NCI-H187 treated with DMSO at 0.1 percent for 48 hours (cell line): ENCODE measurements around the gene GGCT.

Source experiments
- DNase-seq: peaks from one replicate; lab custom pipeline; 2025; lab: John Stamatoyannopoulos, UW

GGCT gene

DNA sequence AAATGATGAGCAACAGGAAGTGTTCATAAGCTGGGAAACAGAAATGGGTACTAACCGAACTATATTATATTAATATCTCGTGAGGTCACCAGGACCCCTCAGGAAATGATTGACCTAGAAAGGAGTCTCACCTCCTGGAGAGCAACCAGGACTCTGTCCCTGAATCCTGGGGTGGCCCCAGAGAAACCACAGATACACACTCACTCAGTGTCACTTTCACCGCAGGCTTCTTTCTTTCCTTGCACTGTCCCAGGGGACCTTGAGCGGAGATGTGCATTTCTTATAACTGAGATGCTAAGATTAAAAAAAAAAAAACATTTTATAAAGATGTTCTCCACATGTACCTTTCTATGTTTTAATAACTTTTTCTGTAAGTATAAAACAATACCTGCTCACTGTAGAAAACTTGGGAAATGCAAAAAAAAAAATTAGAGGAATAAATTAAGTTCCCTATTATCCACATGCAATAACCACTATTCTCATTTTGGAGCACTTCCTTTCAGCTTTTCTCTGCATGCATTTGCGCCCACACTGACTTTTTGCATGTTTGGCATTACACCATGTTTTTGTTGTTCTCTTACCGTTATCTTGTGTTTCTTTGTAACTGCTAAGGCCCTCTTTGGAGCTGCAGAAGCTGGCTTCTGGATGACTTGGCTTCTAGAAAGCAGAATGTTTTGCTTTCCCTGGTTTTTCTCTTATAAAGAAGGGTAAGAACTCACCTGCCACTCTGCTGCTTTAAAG is 41.1 kb downstream of the GGCT start:
- DNase-seq: no peak

DNA sequence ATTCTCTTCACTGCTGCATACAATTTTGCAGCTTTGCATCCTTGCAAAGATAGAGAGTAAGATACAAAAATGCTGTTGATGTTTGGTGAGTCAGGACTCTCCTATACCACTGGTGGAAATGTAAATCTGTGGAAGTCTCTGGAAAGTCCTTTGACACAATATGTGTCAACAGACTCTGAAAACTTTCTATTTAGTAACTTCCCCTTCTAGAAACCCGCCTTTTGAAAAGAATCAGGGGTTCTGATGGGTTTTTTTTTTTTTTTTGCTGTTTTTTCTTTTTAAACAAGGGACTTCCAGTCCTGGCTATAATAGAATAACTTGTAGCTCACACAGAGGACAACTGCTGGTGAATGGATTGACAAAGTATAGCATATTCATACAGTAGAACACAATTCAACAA is 42.5 kb downstream of the GGCT start:
- DNase-seq: no peak

DNA sequence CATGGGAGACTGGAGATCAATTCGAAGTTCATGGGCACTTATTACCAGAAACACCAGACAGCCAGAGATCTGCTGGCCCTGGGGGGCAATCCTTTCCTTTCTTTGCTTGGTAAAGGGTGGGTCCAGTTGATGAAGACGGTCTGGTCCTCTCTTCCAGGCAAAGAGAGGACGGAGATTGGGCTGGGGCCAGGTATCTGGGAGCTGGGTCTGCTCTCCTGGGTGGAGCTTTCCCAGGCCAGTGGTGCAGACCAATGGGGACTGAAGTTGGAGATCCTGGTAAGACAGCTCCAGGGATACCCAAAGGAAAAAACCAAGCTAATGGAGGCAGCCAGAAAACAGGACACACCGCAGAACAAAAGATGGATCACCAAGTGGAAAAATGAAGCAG is 44.4 kb downstream of the GGCT start:
- no peak for DNase-seq

DNA sequence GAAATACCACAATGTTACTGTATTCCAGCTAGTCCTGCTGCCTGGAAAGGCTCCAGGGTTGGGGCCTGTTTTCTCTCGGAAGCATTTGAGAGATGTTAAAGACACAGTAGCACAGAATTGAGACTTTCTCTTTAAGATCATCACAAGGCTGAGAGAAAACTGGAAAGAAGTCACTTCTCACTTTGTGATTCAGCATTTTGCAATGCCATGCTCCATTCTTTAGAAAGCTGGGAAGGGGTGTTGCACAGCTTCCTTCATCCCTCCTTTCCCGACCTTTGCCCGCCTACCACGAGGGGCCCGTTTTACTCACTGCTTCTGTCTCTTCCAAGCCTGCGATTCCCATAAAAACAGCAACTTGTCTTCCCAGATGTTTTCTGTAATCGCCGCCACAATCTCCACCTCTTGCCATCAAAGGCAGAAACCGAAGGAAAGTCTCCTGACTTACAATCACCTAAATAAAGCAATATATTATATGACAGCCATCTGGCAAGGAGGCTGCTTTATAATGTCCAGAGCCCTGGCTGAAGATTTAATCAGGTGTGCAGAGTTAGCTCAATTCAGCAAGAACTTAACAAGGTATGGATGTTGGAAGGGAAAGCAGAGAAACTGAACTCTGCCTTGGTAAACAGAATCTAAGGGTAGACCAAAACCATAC is 44.9 kb downstream of the GGCT start:
- DNase-seq: no peak

DNA sequence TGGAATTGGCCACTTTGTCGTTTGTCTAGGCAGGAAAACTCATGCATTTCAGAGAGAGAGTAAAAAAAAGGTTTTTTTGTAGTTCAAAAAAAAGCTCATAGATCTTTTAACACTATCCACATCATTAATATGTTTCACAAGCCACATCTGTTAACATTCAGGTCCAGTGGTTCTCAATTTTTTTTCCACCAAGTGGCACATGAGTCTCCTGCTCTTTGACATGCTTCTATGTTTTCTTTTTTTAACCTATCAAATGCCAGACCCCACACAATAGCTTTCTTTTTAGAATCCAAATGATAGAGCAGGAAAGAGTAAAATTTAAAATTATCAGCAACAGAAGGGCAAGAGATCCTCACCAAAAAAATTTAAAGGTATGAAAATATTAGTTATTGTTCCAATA is 46.3 kb downstream of the GGCT start:
- DNase-seq: no peak

DNA sequence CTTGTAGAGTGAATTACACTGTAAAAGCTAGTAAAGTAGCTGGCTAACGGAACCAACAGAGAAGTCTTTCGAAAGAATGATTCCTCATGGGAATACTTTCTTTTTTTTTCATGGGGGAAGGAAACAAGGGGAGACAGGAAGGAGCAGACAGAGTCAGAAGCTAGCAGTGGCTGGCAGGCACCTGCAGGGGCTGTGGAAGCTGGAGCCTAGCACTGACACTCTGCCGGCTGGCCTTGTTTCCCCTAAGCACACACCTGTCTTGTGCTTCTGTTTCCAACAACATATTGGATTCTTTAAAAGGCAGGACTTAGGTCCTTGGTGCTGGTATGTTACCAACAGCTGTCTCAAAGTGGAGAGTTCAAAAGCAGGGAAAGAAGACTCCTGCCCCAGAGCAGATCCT is 50.7 kb downstream of the GGCT start:
- no peak for DNase-seq

DNA sequence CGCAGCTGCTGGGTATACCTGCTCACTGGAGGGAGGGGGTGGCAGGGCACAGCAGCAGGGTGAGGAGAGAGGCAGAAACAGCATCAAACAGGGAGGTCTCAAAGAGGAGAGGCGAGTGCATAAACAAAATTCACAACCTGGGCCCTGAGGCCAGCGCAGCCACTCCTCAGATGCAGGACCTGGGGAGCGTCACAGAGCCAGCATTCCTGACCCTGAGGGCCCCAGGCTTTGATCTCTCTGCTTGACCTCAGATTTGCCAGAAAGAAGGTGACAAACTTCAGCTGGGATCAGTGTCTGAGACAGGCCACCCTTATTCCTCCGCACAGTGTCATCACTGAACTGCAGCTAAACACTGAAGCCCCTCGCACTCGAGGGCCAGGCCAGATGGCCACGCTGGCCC is 51.6 kb downstream of the GGCT start:
- DNase-seq: no peak

DNA sequence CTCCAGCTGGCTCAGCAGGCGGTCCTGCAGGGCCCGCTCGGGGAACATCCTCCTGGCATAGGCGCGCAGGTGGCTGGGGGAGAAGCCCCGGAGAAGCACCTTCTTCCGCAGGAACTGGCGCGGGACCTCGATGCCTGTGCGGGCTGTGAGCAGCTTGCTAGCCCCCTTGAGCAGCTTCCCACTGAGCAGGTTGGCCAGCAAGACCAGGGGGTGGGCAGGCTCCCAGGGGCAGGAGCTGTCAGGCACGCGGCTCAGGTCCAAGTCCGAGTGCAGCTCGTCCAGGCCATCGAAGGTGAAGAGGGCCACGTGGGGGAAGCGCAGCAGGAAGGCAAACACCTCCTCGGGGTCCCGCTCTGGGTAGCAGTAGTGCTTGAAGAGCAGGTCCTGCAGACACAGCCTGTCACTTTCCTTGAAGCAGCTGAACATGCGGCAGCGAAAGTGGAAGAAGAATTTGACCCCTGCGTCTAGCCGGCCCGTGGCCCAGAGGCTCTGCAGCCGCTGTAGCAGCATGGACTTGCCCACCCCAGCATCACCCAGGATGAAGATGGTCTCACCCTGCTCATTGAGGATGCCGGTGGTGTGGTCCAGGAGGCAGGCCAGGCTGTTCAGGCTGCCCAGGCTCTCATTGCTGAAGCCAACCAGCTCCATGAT is 52.2 kb downstream of the GGCT start:
- DNase-seq: no peak

DNA sequence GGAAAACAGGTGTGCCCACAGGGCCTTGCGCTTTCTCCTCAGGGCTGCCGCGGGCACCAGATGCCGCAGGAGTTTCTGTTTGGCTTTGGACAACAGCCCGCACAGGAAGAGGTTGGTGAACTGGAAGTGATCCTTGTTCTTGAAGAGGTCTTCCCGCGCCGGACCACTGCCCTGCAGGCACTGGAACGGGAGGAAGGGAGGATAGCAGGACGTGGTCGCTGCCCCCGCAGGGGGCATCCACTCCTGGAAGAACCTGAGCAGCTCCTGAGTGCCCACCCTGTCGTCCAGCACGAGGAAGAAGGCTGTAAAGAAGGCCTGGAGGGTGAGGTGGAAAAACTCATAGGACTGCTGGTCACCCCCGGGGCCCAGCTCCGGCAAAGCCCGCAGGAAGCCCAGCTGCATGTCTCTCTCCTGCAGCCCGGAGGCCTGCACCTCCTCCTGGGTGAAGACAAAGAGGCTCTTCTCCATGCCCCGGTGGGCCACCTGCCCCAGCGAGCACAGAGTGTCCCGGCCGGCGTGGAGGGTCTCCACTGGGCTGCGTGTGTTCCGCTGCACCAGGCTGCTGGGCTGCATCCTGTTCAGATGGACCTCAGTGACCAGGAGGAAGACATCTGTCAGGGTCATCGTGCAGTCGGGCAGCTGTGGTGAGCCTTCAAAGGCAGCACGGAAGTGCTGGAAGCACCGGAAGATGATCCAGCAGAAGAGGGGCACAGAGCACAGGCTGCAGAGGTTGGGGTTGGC is 52.9 kb downstream of the GGCT start:
- DNase-seq: no peak

DNA sequence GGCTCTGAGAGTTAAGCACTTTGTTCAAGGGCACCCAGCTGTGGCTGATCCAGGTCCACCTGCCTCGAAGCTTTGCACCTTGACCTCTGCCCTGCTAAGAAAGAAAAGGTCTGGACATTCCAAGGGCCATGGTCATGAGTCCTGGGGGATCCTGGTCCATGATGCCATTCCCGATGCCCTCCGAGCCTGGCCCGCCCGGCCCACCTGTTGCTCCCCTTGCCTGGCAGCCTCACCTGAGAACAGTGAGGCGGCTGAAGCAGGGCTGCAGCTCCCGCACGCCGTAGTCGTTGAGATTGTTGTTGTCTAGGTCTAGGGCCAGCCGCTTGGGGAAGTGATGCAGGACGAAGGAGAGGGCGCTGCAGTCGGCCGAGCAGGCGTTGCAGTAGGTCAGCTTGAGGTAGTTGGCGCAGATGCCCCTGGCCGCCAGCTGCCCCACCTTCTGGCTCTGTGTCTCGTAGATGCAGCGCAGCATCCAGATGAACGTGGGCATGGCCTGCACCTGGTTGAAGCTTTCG is 53.6 kb downstream of the GGCT start:
- DNase-seq: no peak

DNA sequence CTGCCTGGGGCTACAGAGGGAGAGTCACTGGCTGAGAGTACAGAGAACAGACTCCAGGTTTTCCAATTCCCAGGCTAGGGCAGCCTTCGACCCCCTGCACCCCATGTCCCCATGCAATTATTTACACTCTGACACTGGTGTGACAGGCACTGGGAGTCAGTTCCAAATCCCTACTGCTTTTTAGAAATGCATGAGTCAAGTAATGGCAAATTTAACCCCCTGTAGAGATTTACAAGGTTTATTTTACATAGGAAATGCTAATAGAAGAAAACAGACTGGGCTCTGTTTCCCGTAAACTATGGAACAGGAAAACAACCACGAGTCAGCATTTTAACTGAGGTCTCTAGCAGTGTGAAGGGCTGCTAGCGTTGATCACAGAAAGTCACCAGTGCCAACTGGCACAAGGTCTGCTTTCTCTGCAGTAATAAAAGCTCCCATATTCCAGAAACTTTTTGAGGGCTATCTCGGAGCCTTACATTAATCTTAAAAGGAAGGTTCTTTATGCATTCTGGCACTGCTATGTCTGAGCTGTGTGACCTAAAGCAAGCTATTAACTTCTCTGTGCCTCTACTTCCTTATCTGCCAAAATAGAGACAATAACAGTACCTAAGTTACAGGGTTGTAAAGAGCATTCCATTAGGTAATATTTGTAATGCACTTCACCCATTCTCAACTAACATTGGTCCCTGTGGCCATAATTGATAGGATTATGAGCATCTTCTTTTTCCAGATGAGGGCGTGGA is 54.2 kb downstream of the GGCT start:
- DNase-seq: no peak

DNA sequence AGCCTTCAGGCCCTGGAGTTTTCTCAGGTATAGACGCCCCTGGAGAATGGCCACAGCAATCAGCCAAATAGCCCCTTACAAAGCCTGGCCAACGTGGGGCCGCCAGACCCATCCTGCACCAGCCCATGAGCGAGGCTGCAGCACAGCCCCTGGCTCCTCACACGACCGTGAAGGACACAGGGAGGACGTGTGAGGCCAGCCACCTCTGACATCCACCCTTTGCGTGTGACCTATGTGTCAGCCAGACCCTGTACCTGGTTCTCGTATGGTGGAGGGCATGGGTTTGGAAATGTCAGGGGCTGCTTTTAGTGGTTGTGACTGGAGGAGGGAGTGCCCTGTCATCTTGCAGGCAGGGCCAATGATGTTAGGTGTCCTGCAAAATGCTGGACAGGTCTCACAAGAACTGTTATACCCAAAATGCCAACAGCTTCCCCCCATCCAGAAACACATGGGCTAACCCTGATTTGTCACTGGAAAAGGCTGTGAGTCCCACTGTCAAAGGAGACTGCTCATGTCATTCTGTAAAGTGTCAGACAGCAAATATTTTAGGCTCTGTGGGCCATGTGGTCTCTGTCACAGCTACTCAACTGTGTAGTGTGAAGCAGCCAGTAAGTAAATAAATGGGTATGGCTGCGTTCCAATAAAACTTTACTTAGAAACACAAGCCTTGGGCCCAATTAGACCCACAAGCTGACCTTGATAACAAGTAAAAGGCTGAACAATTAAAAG is 56.0 kb downstream of the GGCT start:
- DNase-seq: no peak

DNA sequence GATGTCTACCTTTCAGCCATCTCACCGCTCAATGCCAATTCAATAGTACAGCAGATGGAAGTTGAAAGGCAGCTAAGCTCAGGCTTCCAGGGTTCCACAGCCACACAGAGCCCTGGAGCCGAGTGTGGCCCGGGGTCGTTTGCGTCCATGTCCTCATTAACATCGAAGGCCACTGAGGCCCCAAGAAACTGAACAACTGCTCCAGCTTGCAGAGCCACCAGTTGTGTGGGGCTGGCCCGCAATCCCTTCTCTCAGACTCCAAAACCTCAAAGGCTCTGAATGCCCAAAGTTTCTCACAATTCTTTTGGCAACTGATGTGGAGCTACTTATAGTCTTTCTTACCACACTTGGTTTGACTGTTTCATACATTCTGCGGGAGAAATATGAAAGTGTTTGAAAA is 57.2 kb downstream of the GGCT start:
- no peak for DNase-seq
